CD4-positive, alpha-beta T cell (primary cell): ENCODE data around the gene MOXD1. TPM values are rescaled to one million over a fixed set of nuclear protein-coding genes. Genes with fewer than 3 reads are reported as not detected.

Experiments
- ATAC-seq: fragments of 200-7000 bp; cut with Tn5 transposase; one replicate; pipeline ENCODE4 v1.10.0; 2022; ENCODE audit warnings: mild to moderate bottlenecking; ENCODE audit not compliant: poor library complexity
- CTCF ChIA-PET: fragments of 350-600 bp; sonication (Branson Sonifier 250); formaldehyde crosslinking; loops from one replicate; lab custom pipeline; 2021; ENCODE audit warnings: antibody characterized with exemption, inconsistent platforms; lab: Charles Lee
- POLR2A ChIA-PET: fragments of 350-600 bp; sonication (Branson Sonifier 250); formaldehyde crosslinking; loops from one replicate; lab custom pipeline; 2021; ENCODE audit warnings: antibody characterized with exemption, inconsistent platforms; lab: Charles Lee
- DNase-seq, 14 experiments: peaks; one replicate each; pipeline ENCODE4 v3.0.0-alpha.2; 2013 to 2020; ENCODE audit warnings: mixed read lengths in 2 of 14
- H3K27ac ChIP-seq, 2 donors: one replicate each; pipeline versions ENCODE4 v1.5.1 to v1.7.0; 2013; ENCODE audit warnings: low read length in 2 of 2, low read depth in 1 of 2, mild to moderate bottlenecking in 1 of 2
- H3K27me3 ChIP-seq, 2 experiments: 1 replicate in 1 of 2; 2 replicates in 1 of 2; pipeline versions ENCODE4 v1.6.1 to v1.7.0; 2013; ENCODE audit warnings: low read length in 2 of 2, control low read depth in 1 of 2, mild to moderate bottlenecking in 1 of 2, moderate library complexity in 1 of 2; ENCODE audit not compliant: insufficient read depth in 2 of 2, control insufficient read depth in 1 of 2
- H3K36me3 ChIP-seq: one replicate; pipeline ENCODE4 v1.6.1; 2013; ENCODE audit warnings: low read length, control low read depth; ENCODE audit not compliant: insufficient read depth
- H3K4me1 ChIP-seq: one replicate; pipeline ENCODE4 v1.6.1; 2013; ENCODE audit warnings: low read length, control low read depth; ENCODE audit not compliant: insufficient read depth
- H3K4me3 ChIP-seq: one replicate; pipeline ENCODE4 v1.5.1; 2013; ENCODE audit warnings: mild to moderate bottlenecking, low read length, moderate library complexity
- H3K9me3 ChIP-seq, 2 experiments: 1 replicate in 1 of 2; 2 replicates in 1 of 2; pipeline versions ENCODE4 v1.6.1 to v1.7.0; 2013; ENCODE audit warnings: low read length in 2 of 2, mild to moderate bottlenecking in 2 of 2, control low read depth in 1 of 2, moderate library complexity in 1 of 2; ENCODE audit not compliant: control insufficient read depth in 1 of 2, insufficient read depth in 1 of 2
- H3K27ac Mint-ChIP-seq: one replicate; pipeline ENCODE4 v1.8.0; 2020; ENCODE audit warnings: mixed read lengths
- H3K27me3 Mint-ChIP-seq: one replicate; pipeline ENCODE4 v1.8.0; 2021; ENCODE audit warnings: mixed read lengths
- H3K36me3 Mint-ChIP-seq: one replicate; pipeline ENCODE4 v1.8.0; 2021; ENCODE audit warnings: low read depth, mixed read lengths
- H3K4me1 Mint-ChIP-seq: one replicate; pipeline ENCODE4 v1.8.0; 2021; ENCODE audit warnings: low read depth, mixed read lengths
- H3K4me3 Mint-ChIP-seq: one replicate; pipeline ENCODE4 v1.8.0; 2020; ENCODE audit warnings: mild to moderate bottlenecking, mixed read lengths
- H3K9me3 Mint-ChIP-seq: one replicate; pipeline ENCODE4 v1.8.0; 2020; ENCODE audit warnings: mixed read lengths
- intact Hi-C, 2 experiments: fragments of 100-400 bp; cut with DNase I in 1 of 2; cut with micrococcal nuclease in 1 of 2; formaldehyde crosslinking; loops; one replicate each; pipeline versions ENCODE4 v1.15.1 to v1.9.0; 2023 to 2025; cut with DNase I, micrococcal nuclease
- total RNA-seq, 174 experiments: library from RNA in 2 of 174; stranded (reverse) in 2 of 174; gene quantifications; one replicate each; pipeline ENCODE4 v1.2.3 and lab custom pipeline; 2021 to 2026
- TF ChIP-seq, protein P1 (sequence below): fragments of 200-600 bp; IDR thresholded peaks from one replicate; pipeline ENCODE4 v1.8.0; 2022; ENCODE audit warnings: antibody characterized with exemption, mild to moderate bottlenecking

Gene MOXD1
- total RNA-seq, 2 experiments from 2014 or later, result not detected

DNA sequence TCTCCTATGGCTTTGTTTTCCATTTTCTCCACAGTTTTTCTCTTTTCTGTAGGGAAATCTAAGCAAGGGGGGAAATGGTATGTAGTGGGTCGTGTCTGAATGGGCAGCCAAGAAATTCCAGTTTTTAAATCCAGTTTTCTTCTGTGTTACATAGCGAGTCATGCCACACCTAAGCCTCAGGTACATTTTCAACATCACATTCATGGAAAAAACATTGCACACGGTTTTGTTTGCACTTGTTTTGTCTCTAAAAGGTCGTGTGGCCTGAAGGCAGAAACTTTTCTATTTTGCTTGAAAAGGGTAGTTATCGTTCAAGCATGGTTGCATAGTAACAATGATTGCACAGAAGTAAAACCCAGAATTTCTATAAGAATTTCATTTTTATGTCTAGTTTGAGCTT is 70.5 kb downstream of the MOXD1 start:
- TF ChIP-seq, protein P1, sequence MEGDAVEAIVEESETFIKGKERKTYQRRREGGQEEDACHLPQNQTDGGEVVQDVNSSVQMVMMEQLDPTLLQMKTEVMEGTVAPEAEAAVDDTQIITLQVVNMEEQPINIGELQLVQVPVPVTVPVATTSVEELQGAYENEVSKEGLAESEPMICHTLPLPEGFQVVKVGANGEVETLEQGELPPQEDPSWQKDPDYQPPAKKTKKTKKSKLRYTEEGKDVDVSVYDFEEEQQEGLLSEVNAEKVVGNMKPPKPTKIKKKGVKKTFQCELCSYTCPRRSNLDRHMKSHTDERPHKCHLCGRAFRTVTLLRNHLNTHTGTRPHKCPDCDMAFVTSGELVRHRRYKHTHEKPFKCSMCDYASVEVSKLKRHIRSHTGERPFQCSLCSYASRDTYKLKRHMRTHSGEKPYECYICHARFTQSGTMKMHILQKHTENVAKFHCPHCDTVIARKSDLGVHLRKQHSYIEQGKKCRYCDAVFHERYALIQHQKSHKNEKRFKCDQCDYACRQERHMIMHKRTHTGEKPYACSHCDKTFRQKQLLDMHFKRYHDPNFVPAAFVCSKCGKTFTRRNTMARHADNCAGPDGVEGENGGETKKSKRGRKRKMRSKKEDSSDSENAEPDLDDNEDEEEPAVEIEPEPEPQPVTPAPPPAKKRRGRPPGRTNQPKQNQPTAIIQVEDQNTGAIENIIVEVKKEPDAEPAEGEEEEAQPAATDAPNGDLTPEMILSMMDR, result no peak
- H3K4me1 ChIP-seq, result no peaks in the 10 kb centered on the region
- Mint-ChIP-seq H3K4me1 (no peaks in the 10 kb centered on the region), H3K36me3 (no peaks in the 10 kb centered on the region), H3K27me3 (peaks cover 22% of the 10 kb centered on the region), H3K27ac (no peak overlapping the region), H3K4me3 (no peak overlapping the region), H3K9me3 (no peaks in the 10 kb centered on the region)
- no peaks in the 10 kb centered on the region for H3K9me3 ChIP-seq
- no peak overlapping the region for H3K4me3 ChIP-seq
- H3K27ac ChIP-seq, result no peak overlapping the region
- ChIA-PET POLR2A (no interaction called here), CTCF (no interaction called here)
- no peaks in the 10 kb centered on the region for H3K36me3 ChIP-seq
- peaks cover 0 to 2% of the 10 kb centered on the region in 2 experiments for H3K27me3 ChIP-seq
- no peak for ATAC-seq
- intact Hi-C loops, result no loop called here
- no peak for DNase-seq

DNA sequence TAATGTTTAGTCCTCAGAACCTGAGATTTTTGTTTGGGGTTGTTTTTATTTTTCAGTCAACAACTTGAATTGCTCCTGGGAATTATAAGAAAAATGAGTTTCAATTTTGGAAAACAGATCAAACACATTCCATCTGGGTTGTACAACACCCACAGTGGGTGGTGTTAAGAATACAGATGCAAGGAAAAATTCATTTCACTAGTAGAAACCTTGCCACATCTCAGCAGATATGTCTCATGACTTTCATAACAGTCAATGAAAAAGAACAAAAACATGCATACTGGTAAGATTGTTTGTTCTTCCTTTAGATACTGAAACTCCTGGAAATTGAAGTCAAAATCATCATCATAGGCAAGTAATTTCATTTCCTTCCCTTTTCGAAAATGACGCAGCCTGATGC is 78.9 kb downstream of the MOXD1 start:
- CTCF ChIA-PET, result no interaction called here
- H3K36me3 Mint-ChIP-seq, result no peaks in the 10 kb centered on the region
- Histone ChIP-seq H3K27ac (no peak overlapping the region), H3K36me3 (no peaks in the 10 kb centered on the region), H3K27me3 (no peaks in the 10 kb centered on the region), H3K9me3 (peaks cover 0 to 4% of the 10 kb centered on the region in 2 experiments), H3K4me3 (no peak overlapping the region), H3K4me1 (no peaks in the 10 kb centered on the region)
- H3K27me3 Mint-ChIP-seq, result peaks cover 28% of the 10 kb centered on the region
- no peak overlapping the region for H3K4me3 Mint-ChIP-seq
- H3K4me1 Mint-ChIP-seq, result no peaks in the 10 kb centered on the region
- no peaks in the 10 kb centered on the region for H3K9me3 Mint-ChIP-seq
- POLR2A ChIA-PET, result no interaction called here
- DNase-seq (no peak), ATAC-seq (no peak)
- H3K27ac Mint-ChIP-seq, result no peak overlapping the region
- intact Hi-C loops, result no loop called here
- TF ChIP-seq, protein P1, result no peak

DNA sequence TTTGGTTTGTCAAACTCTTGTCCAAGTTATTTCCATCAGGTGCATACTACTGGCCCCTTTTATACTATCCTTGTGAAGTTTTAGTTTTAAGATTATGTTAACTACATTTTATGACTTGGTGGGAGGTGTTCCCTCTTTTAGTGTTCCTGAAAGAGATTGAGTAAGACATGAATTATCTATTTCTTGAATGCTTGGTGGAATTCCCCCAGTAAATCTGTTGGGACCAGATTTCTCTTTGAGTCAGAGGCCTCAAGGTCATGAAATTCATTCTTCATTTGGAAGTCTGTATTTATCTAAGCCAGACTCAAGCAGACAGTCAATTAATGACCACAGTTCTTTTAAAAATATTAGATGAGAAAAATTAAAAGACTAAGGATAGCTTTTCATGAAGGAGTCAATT is 81.3 kb downstream of the MOXD1 start:
- Histone ChIP-seq H3K4me3 (no peak overlapping the region), H3K27me3 (no peaks in the 10 kb centered on the region), H3K27ac (no peak overlapping the region), H3K4me1 (no peaks in the 10 kb centered on the region), H3K9me3 (peaks cover 0 to 16% of the 10 kb centered on the region in 2 experiments), H3K36me3 (no peaks in the 10 kb centered on the region)
- peaks cover 3% of the 10 kb centered on the region for H3K9me3 Mint-ChIP-seq
- CTCF ChIA-PET, result no interaction called here
- H3K4me3 Mint-ChIP-seq, result no peak overlapping the region
- TF ChIP-seq, protein P1, result no peak
- no peak overlapping the region for H3K27ac Mint-ChIP-seq
- H3K27me3 Mint-ChIP-seq, result peaks cover 16% of the 10 kb centered on the region
- H3K4me1 Mint-ChIP-seq, result no peaks in the 10 kb centered on the region
- intact Hi-C loops, result no loop called here
- POLR2A ChIA-PET, result no interaction called here
- no peak for DNase-seq
- ATAC-seq, result no peak
- H3K36me3 Mint-ChIP-seq, result no peaks in the 10 kb centered on the region
